TTC549 (cell line): Measurements from ENCODE around the gene APOO.

Experiments
- FAIRE-seq: peaks from 2 replicates; lab custom pipeline; 2012; peaks lifted over from hg19 to GRCh38; lab: Jason Lieb, UNC

APOO gene

GRCh38 chrX:23817979-23818336 lies 89.8 kb downstream of the APOO start:
- no peak for FAIRE-seq

- no peak for FAIRE-seq
Measured at GRCh38 chrX:23816179-23816578, 91.6 kb downstream of the APOO start.

GRCh38 chrX:23815376-23815775 lies 92.4 kb downstream of the APOO start:
- no peak for FAIRE-seq

GRCh38 chrX:23813808-23814207 lies 93.9 kb downstream of the APOO start:
- no peak for FAIRE-seq

GRCh38 chrX:23811656-23812055 lies 96.1 kb downstream of the APOO start:
- no peak for FAIRE-seq

- no peak for FAIRE-seq
Measured at GRCh38 chrX:23811108-23811651, 96.6 kb downstream of the APOO start.

- no peak for FAIRE-seq
Measured at GRCh38 chrX:23810279-23810678, 97.5 kb downstream of the APOO start.

GRCh38 chrX:23805389-23805788 lies 102.3 kb downstream of the APOO start:
- FAIRE-seq, result no peak

GRCh38 chrX:23804578-23804977 lies 103.2 kb downstream of the APOO start:
- FAIRE-seq, result no peak

GRCh38 chrX:23803931-23804381 lies 103.8 kb downstream of the APOO start:
- FAIRE-seq, result no peak

GRCh38 chrX:23802431-23802830 lies 105.3 kb downstream of the APOO start:
- FAIRE-seq, result no peak

GRCh38 chrX:23799469-23800065 lies 108.2 kb downstream of the APOO start:
- no peak for FAIRE-seq

GRCh38 chrX:23797371-23798128 lies 110.2 kb downstream of the APOO start:
- FAIRE-seq, result no peak

GRCh38 chrX:23795221-23795620 lies 112.5 kb downstream of the APOO start:
- FAIRE-seq, result no peak

GRCh38 chrX:23792861-23793553 lies 114.7 kb downstream of the APOO start:
- no peak for FAIRE-seq

GRCh38 chrX:23790155-23790497 lies 117.6 kb downstream of the APOO start:
- FAIRE-seq, result no peak

GRCh38 chrX:23789386-23790154 lies 118.2 kb downstream of the APOO start:
- FAIRE-seq, result no peak

GRCh38 chrX:23788946-23789345 lies 118.8 kb downstream of the APOO start:
- FAIRE-seq, result no peak

- FAIRE-seq, result no peak
Measured at GRCh38 chrX:23788521-23788920, 119.2 kb downstream of the APOO start.

- FAIRE-seq, result no peak
Measured at GRCh38 chrX:23787745-23788118, 120.0 kb downstream of the APOO start.

GRCh38 chrX:23786268-23786815 lies 121.4 kb downstream of the APOO start:
- FAIRE-seq, result no peak

GRCh38 chrX:23785580-23785979 lies 122.2 kb downstream of the APOO start:
- no peak for FAIRE-seq
